HCT116 (cell line): ENCODE results near the gene TBK1. TPM values are rescaled to one million over a fixed set of nuclear protein-coding genes. Genes with fewer than 3 reads are reported as not detected.

Source experiments
- ATAC-seq: fragments of 200-7000 bp; cut with Tn5 transposase; 2 replicates; pipeline ENCODE4 v1.9.1; 2020; ENCODE audit warnings: mild to moderate bottlenecking, moderate library complexity
- BruUV-seq: library from RNA; stranded (reverse); fragments of 400-500 nt; replicated peaks from 2 replicates; lab custom pipeline; 2021; lab: Mats Ljungman, UMichigan
- CTCF ChIA-PET: fragments of 300-600 bp; sonication (Branson Sonifier 250); formaldehyde crosslinking; loops from one replicate; lab custom pipeline; 2021; ENCODE audit warnings: antibody characterized with exemption; lab: Charles Lee
- POLR2A ChIA-PET: fragments of 300-600, 350-600 bp; sonication (Branson Sonifier 250); formaldehyde crosslinking; loops from one replicate; lab custom pipeline; 2021; ENCODE audit warnings: antibody characterized with exemption; lab: Charles Lee
- RAD21 ChIA-PET, 2 experiments: fragments of 300-600 bp; sonication (Branson Sonifier 250); formaldehyde crosslinking; loops; one replicate each; lab custom pipeline; 2023; ENCODE audit warnings: low total read pairs in 2 of 2; ENCODE audit not compliant: uncharacterized antibody in 2 of 2, unreplicated experiment in 2 of 2, low non-redundant PET in 1 of 2; lab: Charles Lee
- DNase-seq: peaks from one replicate; pipeline ENCODE4 v3.0.0-alpha.2; 2010; ENCODE audit warnings: low read depth, low spot score
- H2AFZ ChIP-seq: fragments of 200-600 bp; shearing (Covaris generic), sonication (generic); 2 replicates; pipeline ENCODE4 v1.6.1; 2017; ENCODE audit warnings: low read depth, mixed run types, mixed read lengths, antibody characterized with exemption, low read length; ENCODE audit not compliant: poor library complexity, severe bottlenecking
- H3K27ac ChIP-seq: 2 replicates; pipeline ENCODE4 v1.5.1; 2012; ENCODE audit warnings: low read depth, low read length
- H3K27me3 ChIP-seq: fragments of 200-600 bp; sonication (generic); 2 replicates; pipeline ENCODE4 v1.6.1; 2016; ENCODE audit warnings: mixed run types, low read length, mixed read lengths; ENCODE audit not compliant: insufficient read depth
- H3K36me3 ChIP-seq, 2 experiments: fragments of 200-500 bp in 1 of 2; fragments of 200-600 bp in 1 of 2; sonication (Bioruptor generic) in 1 of 2; sonication (generic) in 1 of 2; 2 replicates each; pipeline versions ENCODE4 v1.5.1 to v1.6.1; 2014 to 2016; ENCODE audit warnings: low read length in 2 of 2, inconsistent platforms in 1 of 2, mixed read lengths in 1 of 2, mixed run types in 1 of 2; ENCODE audit not compliant: insufficient read depth in 2 of 2, control insufficient read depth in 1 of 2
- H3K4me1 ChIP-seq, 2 experiments: fragments of 200-600 bp in 1 of 2; sonication (generic) in 1 of 2; 2 replicates each; pipeline versions ENCODE4 v1.5.1 to v1.6.1; 2012 to 2017; ENCODE audit warnings: low read length in 2 of 2, inconsistent platforms in 1 of 2, mild to moderate bottlenecking in 1 of 2, mixed read lengths in 1 of 2, mixed run types in 1 of 2, moderate library complexity in 1 of 2; ENCODE audit not compliant: insufficient read depth in 2 of 2, control insufficient read depth in 1 of 2
- H3K4me2 ChIP-seq: fragments of 200-600 bp; sonication (generic); 2 replicates; pipeline ENCODE4 v1.6.1; 2017; ENCODE audit warnings: mixed run types, low read length, mixed read lengths
- H3K4me3 ChIP-seq, 2 experiments: fragments of 200-600 bp in 1 of 2; sonication (generic) in 1 of 2; replicated peaks in 1 of 2; 2 replicates each; pipeline ENCODE4 v1.5.1; 2011 to 2016; ENCODE audit warnings: low read length in 2 of 2, control low read depth in 1 of 2, low read depth in 1 of 2, mild to moderate bottlenecking in 1 of 2, mixed read lengths in 1 of 2, mixed run types in 1 of 2
- H3K79me2 ChIP-seq: fragments of 200-600 bp; sonication (generic); 2 replicates; pipeline ENCODE4 v1.6.1; 2017; ENCODE audit warnings: mild to moderate bottlenecking, mixed run types, low read length, moderate library complexity, mixed read lengths; ENCODE audit not compliant: insufficient read depth
- H3K9ac ChIP-seq: fragments of 200-600 bp; sonication (generic); 2 replicates; pipeline ENCODE4 v1.6.1; 2016; ENCODE audit warnings: low read length, mixed read lengths
- H3K9me2 ChIP-seq: fragments of 200-600 bp; sonication (generic), shearing (Covaris generic); 2 replicates; pipeline ENCODE4 v1.6.1; 2017; ENCODE audit warnings: mixed run types, mild to moderate bottlenecking, moderate library complexity; ENCODE audit not compliant: insufficient read depth
- H3K9me3 ChIP-seq, 2 experiments: fragments of 200-500 bp in 1 of 2; fragments of 200-600 bp in 1 of 2; sonication (Bioruptor generic) in 1 of 2; sonication (generic) in 1 of 2; 2 replicates each; pipeline ENCODE4 v1.6.1; 2014 to 2017; ENCODE audit warnings: low read length in 2 of 2, mixed read lengths in 2 of 2, inconsistent platforms in 1 of 2, low read depth in 1 of 2, mild to moderate bottlenecking in 1 of 2, mixed run types in 1 of 2, moderate library complexity in 1 of 2; ENCODE audit not compliant: control insufficient read depth in 1 of 2, insufficient read depth in 1 of 2
- H4K20me1 ChIP-seq: fragments of 200-600 bp; sonication (generic), shearing (Covaris generic); 2 replicates; pipeline ENCODE4 v1.6.1; 2017; ENCODE audit warnings: mixed run types, mild to moderate bottlenecking, moderate library complexity; ENCODE audit not compliant: insufficient read depth
- CBX3 ChIP-seq: IDR thresholded peaks from 2 replicates; pipeline ENCODE4 v1.6.1; 2012; ENCODE audit warnings: low read depth
- CEBPB ChIP-seq: IDR thresholded peaks from 2 replicates; pipeline ENCODE4 v1.6.1; 2012; ENCODE audit warnings: low read depth
- EGR1 ChIP-seq: IDR thresholded peaks from 2 replicates; pipeline ENCODE4 v1.6.1; 2012; ENCODE audit warnings: low read depth
- ELF1 ChIP-seq: IDR thresholded peaks from 2 replicates; pipeline ENCODE4 v1.6.1; 2012; ENCODE audit warnings: low read depth, borderline replicate concordance
- EZH2 ChIP-seq: fragments of 200-600 bp; sonication (generic); IDR thresholded peaks from 2 replicates; pipeline ENCODE4 v1.6.1; 2017; ENCODE audit warnings: antibody characterized with exemption, mixed run types
- EZH2phosphoT487 ChIP-seq: fragments of 200-600 bp; IDR thresholded peaks from 2 replicates; pipeline ENCODE4 v1.6.1; 2018; ENCODE audit warnings: antibody characterized with exemption, borderline replicate concordance
- FOSL1 ChIP-seq: IDR thresholded peaks from 2 replicates; pipeline ENCODE4 v1.6.1; 2012; ENCODE audit warnings: low read depth
- POLR2A ChIP-seq: IDR thresholded peaks from 2 replicates; pipeline ENCODE4 v1.7.0; 2011; ENCODE audit warnings: borderline replicate concordance; ENCODE audit not compliant: insufficient read depth, insufficient read length; ENCODE audit errors: extremely low read depth
- POLR2AphosphoS5 ChIP-seq: IDR thresholded peaks from 2 replicates; pipeline ENCODE4 v1.6.1; 2011; ENCODE audit warnings: mild to moderate bottlenecking, low read depth, low read length, moderate library complexity
- SIN3A ChIP-seq: IDR thresholded peaks from 2 replicates; pipeline ENCODE4 v1.6.1; 2012; ENCODE audit warnings: low read depth
- SP1 ChIP-seq: IDR thresholded peaks from 2 replicates; pipeline ENCODE4 v1.6.1; 2012; ENCODE audit warnings: low read depth
- SRF ChIP-seq: IDR thresholded peaks from 2 replicates; pipeline ENCODE4 v1.6.1; 2012; ENCODE audit warnings: low read depth
- TCF7L2 ChIP-seq: IDR thresholded peaks from 2 replicates; pipeline ENCODE4 v1.7.0; 2011; ENCODE audit warnings: borderline replicate concordance, inconsistent platforms; ENCODE audit not compliant: insufficient read depth, insufficient read length; ENCODE audit errors: extremely low read depth
- YY1 ChIP-seq: IDR thresholded peaks from 2 replicates; pipeline ENCODE4 v1.6.1; 2011; ENCODE audit warnings: low read length, low read depth, moderate library complexity, mild to moderate bottlenecking; ENCODE audit not compliant: insufficient replicate concordance; ENCODE audit errors: extremely low read depth
- ZFX ChIP-seq: fragments of 450-650 bp; IDR thresholded peaks from 2 replicates; pipeline ENCODE4 v1.6.1; 2017
- intact Hi-C: fragments of 100-400 bp; cut with micrococcal nuclease; formaldehyde crosslinking; loops from 2 replicates; pipeline ENCODE4 v1.10.0; 2022
- total RNA-seq: library from RNA; stranded (reverse); gene quantifications from one replicate; pipeline ENCODE4 v1.2.1, GENCODE V29; 2021; ENCODE audit not compliant: unreplicated experiment
- TF ChIP-seq, protein P1 (sequence below): IDR thresholded peaks from 2 replicates; pipeline ENCODE4 v1.6.1; 2012
- TF ChIP-seq, protein P2 (sequence below): IDR thresholded peaks from 2 replicates; pipeline ENCODE4 v1.6.1; 2011; ENCODE audit warnings: mild to moderate bottlenecking, low read length, moderate library complexity; ENCODE audit not compliant: insufficient replicate concordance; ENCODE audit errors: extremely low read depth
- TF ChIP-seq, protein P3 (sequence below), 3 experiments: fragments of 200-600 bp in 1 of 3; sonication (generic) in 1 of 3; IDR thresholded peaks in 2 of 3; conservative IDR thresholded peaks in 1 of 3; 2 replicates each; pipeline ENCODE4 v1.5.1; 2012 to 2017; ENCODE audit warnings: low read depth in 2 of 3, low read length in 2 of 3, antibody characterized with exemption in 1 of 3, borderline replicate concordance in 1 of 3, control low read depth in 1 of 3, mild to moderate bottlenecking in 1 of 3, mixed read lengths in 1 of 3, mixed run types in 1 of 3, moderate library complexity in 1 of 3; ENCODE audit not compliant: insufficient read depth in 1 of 3

The TBK1 gene
- total RNA-seq, 1 experiment from 2014 or later: 27.0 TPM

DNA sequence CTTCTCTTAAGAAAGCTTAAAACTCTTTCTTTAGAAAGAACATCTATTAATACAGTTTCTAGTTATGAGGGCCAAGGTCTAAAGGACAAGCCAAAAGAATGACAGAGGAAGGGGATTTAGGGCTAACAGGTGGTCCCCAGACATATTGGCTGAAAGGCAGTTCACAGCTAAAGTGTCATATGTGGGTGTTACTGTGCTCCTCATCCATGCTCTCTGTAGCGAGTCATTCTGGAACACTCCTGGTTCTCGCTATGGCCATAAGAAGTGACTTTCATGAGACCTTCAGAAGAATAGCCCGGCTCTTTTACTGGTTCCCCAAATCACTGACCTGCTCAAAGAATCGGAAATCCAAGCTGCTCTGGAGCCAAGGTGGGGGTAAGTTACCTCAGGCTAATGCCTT, 55.0 kb downstream of the TBK1 start:
- H2AFZ ChIP-seq: no peak overlapping the region
- no peak overlapping the region for H3K27ac ChIP-seq
- H3K9me2 ChIP-seq: no peaks in the 10 kb centered on the region
- no peaks in the 10 kb centered on the region for H3K36me3 ChIP-seq
- no peaks in the 10 kb centered on the region for H4K20me1 ChIP-seq
- intact Hi-C loops: no loop called here
- H3K9ac ChIP-seq: no peak overlapping the region
- no peak for DNase-seq
- CTCF ChIA-PET: no interaction called here
- no peak for ATAC-seq
- H3K4me3 ChIP-seq: no peak overlapping the region
- BruUV-seq: no TSS peak
- RAD21 ChIA-PET: no interaction called here
- H3K27me3 ChIP-seq: no peaks in the 10 kb centered on the region
- POLR2A ChIA-PET: no interaction called here
- H3K9me3 ChIP-seq: no peaks in the 10 kb centered on the region
- no peak overlapping the region for H3K4me2 ChIP-seq
- no peak for TF ChIP-seq CBX3
- no peak for TF ChIP-seq ZFX
- no peak for TF ChIP-seq SIN3A
- no peak for TF ChIP-seq CEBPB
- TF ChIP-seq, protein P1, sequence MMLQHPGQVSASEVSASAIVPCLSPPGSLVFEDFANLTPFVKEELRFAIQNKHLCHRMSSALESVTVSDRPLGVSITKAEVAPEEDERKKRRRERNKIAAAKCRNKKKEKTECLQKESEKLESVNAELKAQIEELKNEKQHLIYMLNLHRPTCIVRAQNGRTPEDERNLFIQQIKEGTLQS: no peak
- TF ChIP-seq SP1: no peak
- no peak for TF ChIP-seq ELF1
- TF ChIP-seq, protein P2, sequence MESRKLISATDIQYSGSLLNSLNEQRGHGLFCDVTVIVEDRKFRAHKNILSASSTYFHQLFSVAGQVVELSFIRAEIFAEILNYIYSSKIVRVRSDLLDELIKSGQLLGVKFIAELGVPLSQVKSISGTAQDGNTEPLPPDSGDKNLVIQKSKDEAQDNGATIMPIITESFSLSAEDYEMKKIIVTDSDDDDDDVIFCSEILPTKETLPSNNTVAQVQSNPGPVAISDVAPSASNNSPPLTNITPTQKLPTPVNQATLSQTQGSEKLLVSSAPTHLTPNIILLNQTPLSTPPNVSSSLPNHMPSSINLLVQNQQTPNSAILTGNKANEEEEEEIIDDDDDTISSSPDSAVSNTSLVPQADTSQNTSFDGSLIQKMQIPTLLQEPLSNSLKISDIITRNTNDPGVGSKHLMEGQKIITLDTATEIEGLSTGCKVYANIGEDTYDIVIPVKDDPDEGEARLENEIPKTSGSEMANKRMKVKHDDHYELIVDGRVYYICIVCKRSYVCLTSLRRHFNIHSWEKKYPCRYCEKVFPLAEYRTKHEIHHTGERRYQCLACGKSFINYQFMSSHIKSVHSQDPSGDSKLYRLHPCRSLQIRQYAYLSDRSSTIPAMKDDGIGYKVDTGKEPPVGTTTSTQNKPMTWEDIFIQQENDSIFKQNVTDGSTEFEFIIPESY: no peak
- TF ChIP-seq EZH2: no peak
- no peak for TF ChIP-seq YY1
- no peak for TF ChIP-seq TCF7L2
- no peak for TF ChIP-seq EZH2phosphoT487
- TF ChIP-seq POLR2A: no peak
- no peak for TF ChIP-seq SRF
- TF ChIP-seq POLR2AphosphoS5: no peak
- no peak for TF ChIP-seq EGR1
- TF ChIP-seq FOSL1: no peak
- TF ChIP-seq, protein P3, sequence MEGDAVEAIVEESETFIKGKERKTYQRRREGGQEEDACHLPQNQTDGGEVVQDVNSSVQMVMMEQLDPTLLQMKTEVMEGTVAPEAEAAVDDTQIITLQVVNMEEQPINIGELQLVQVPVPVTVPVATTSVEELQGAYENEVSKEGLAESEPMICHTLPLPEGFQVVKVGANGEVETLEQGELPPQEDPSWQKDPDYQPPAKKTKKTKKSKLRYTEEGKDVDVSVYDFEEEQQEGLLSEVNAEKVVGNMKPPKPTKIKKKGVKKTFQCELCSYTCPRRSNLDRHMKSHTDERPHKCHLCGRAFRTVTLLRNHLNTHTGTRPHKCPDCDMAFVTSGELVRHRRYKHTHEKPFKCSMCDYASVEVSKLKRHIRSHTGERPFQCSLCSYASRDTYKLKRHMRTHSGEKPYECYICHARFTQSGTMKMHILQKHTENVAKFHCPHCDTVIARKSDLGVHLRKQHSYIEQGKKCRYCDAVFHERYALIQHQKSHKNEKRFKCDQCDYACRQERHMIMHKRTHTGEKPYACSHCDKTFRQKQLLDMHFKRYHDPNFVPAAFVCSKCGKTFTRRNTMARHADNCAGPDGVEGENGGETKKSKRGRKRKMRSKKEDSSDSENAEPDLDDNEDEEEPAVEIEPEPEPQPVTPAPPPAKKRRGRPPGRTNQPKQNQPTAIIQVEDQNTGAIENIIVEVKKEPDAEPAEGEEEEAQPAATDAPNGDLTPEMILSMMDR (IDR thresholded peaks at IDR 0.05 in 2 of 3, conservative IDR thresholded peaks at IDR 0.05 in 1 of 3; ENCODE audit: borderline replicate concordance in 1 of 3, insufficient read depth in 1 of 3, low read depth in 2 of 3, low read length in 2 of 3): no peak
- no peaks in the 10 kb centered on the region for H3K4me1 ChIP-seq
- no peaks in the 10 kb centered on the region for H3K79me2 ChIP-seq
